HEK293 (cell line): ENCODE results near the gene NEK2.

Experiments
- CTCF ChIA-PET: fragments of 350-600 bp; formaldehyde crosslinking; extraction: SDS; loops from one replicate; lab custom pipeline; 2021; ENCODE audit warnings: antibody characterized with exemption; lab: Yijun Ruan, JAX
- POLR2A ChIA-PET: fragments of 300-600 bp; formaldehyde crosslinking; extraction: SDS; loops from one replicate; lab custom pipeline; 2020; ENCODE audit warnings: antibody characterized with exemption, inconsistent platforms; lab: Yijun Ruan, JAX
- H3K27ac ChIP-seq: fragments of 200-500 bp; sonication (Bioruptor generic); 2 replicates; pipeline ENCODE4 v1.5.1; 2014; ENCODE audit warnings: low read depth, low read length, control low read depth, inconsistent platforms; ENCODE audit errors: extremely low read depth
- H3K36me3 ChIP-seq, 2 experiments: fragments of 200-500 bp in 1 of 2; sonication (Bioruptor generic) in 1 of 2; 1 replicate in 1 of 2; 2 replicates in 1 of 2; pipeline ENCODE4 v1.5.1; 2014 to 2017; ENCODE audit warnings: inconsistent platforms in 2 of 2, low read length in 2 of 2; ENCODE audit not compliant: control insufficient read depth in 2 of 2, insufficient read depth in 1 of 2
- H3K4me1 ChIP-seq: fragments of 200-500 bp; sonication (Bioruptor generic); 2 replicates; pipeline ENCODE4 v1.5.1; 2014; ENCODE audit warnings: mild to moderate bottlenecking, low read length, inconsistent platforms; ENCODE audit not compliant: control insufficient read depth, insufficient read depth
- H3K4me3 ChIP-seq: 2 replicates; pipeline ENCODE4 v1.5.1; 2011; ENCODE audit warnings: low read depth, mild to moderate bottlenecking, control low read depth, low read length, moderate library complexity
- H3K9me3 ChIP-seq: fragments of 200-500 bp; sonication (Bioruptor generic); 2 replicates; pipeline ENCODE4 v1.5.1; 2014; ENCODE audit warnings: low read depth, low read length, inconsistent platforms; ENCODE audit not compliant: control insufficient read depth, insufficient read depth
- GLI4 ChIP-seq: fragments of 450-650 bp; formaldehyde crosslinking; IDR thresholded peaks from 2 replicates; pipeline ENCODE4 v1.5.1; 2016; ENCODE audit warnings: missing biosample characterization, missing genetic modification characterization
- HOXD13 ChIP-seq: sonication (generic); formaldehyde crosslinking; IDR thresholded peaks from 2 replicates; pipeline ENCODE4 v1.8.0; 2022; ENCODE audit warnings: missing genetic modification reagents, borderline replicate concordance
- KLF7 ChIP-seq: fragments of 450-650 bp; formaldehyde crosslinking; IDR thresholded peaks from 2 replicates; pipeline ENCODE4 v1.5.1; 2016; ENCODE audit warnings: missing biosample characterization, missing genetic modification characterization, borderline replicate concordance
- KLF8 ChIP-seq: fragments of 450-650 bp; formaldehyde crosslinking; IDR thresholded peaks from 2 replicates; pipeline ENCODE4 v1.5.1; 2016; ENCODE audit warnings: missing biosample characterization, missing genetic modification characterization
- MYNN ChIP-seq: fragments of 450-650 bp; formaldehyde crosslinking; IDR thresholded peaks from 2 replicates; pipeline ENCODE4 v1.5.1; 2016; ENCODE audit warnings: missing biosample characterization, missing genetic modification characterization, borderline replicate concordance
- OVOL3 ChIP-seq: fragments of 450-650 bp; formaldehyde crosslinking; IDR thresholded peaks from 2 replicates; pipeline ENCODE4 v1.5.1; 2016; ENCODE audit warnings: missing biosample characterization, missing genetic modification characterization
- PRDM1 ChIP-seq: fragments of 450-650 bp; formaldehyde crosslinking; IDR thresholded peaks from 2 replicates; pipeline ENCODE4; 2016; ENCODE audit warnings: missing biosample characterization, missing genetic modification characterization
- PRDM10 ChIP-seq: fragments of 450-650 bp; formaldehyde crosslinking; IDR thresholded peaks from 2 replicates; pipeline ENCODE4 v1.5.1; 2016; ENCODE audit warnings: missing biosample characterization, missing genetic modification characterization
- RBAK ChIP-seq: fragments of 450-650 bp; formaldehyde crosslinking; IDR thresholded peaks from 2 replicates; pipeline ENCODE4 v1.5.1; 2016; ENCODE audit warnings: missing biosample characterization, missing genetic modification characterization
- ZNF140 ChIP-seq: fragments of 450-650 bp; formaldehyde crosslinking; IDR thresholded peaks from 2 replicates; pipeline ENCODE4 v1.5.1; 2016; ENCODE audit warnings: missing biosample characterization, missing genetic modification characterization
- ZNF221 ChIP-seq: fragments of 450-650 bp; formaldehyde crosslinking; IDR thresholded peaks from 2 replicates; pipeline ENCODE4 v1.5.1; 2017; ENCODE audit warnings: missing biosample characterization, missing genetic modification characterization, borderline replicate concordance
- ZNF362 ChIP-seq: fragments of 450-650 bp; formaldehyde crosslinking; IDR thresholded peaks from 2 replicates; pipeline ENCODE4 v1.5.1; 2016; ENCODE audit warnings: missing biosample characterization, missing genetic modification characterization
- ZNF37A ChIP-seq: fragments of 450-650 bp; IDR thresholded peaks from 2 replicates; pipeline ENCODE4 v1.5.1; 2018; ENCODE audit warnings: missing biosample characterization, missing genetic modification characterization
- ZNF473 ChIP-seq: fragments of 450-650 bp; formaldehyde crosslinking; IDR thresholded peaks from 2 replicates; pipeline ENCODE4 v1.5.1; 2017; ENCODE audit warnings: missing biosample characterization, missing genetic modification characterization
- ZNF501 ChIP-seq: fragments of 450-650 bp; formaldehyde crosslinking; IDR thresholded peaks from 2 replicates; pipeline ENCODE4 v1.5.1; 2016; ENCODE audit warnings: missing biosample characterization, missing genetic modification characterization
- ZNF548 ChIP-seq: fragments of 450-650 bp; formaldehyde crosslinking; IDR thresholded peaks from 2 replicates; pipeline ENCODE4 v1.5.1; 2016; ENCODE audit warnings: missing biosample characterization, missing genetic modification characterization
- ZNF571 ChIP-seq: fragments of 450-650 bp; formaldehyde crosslinking; IDR thresholded peaks from 2 replicates; pipeline ENCODE4 v1.5.0; 2017; ENCODE audit warnings: missing biosample characterization, missing genetic modification characterization
- ZNF837 ChIP-seq: fragments of 450-650 bp; formaldehyde crosslinking; IDR thresholded peaks from 2 replicates; pipeline ENCODE4 v1.5.1; 2016; ENCODE audit warnings: missing biosample characterization, missing genetic modification characterization
- TF ChIP-seq, protein P1 (sequence below): fragments of 450-650 bp; formaldehyde crosslinking; IDR thresholded peaks from 2 replicates; pipeline ENCODE4 v1.5.1; 2016; ENCODE audit warnings: missing biosample characterization, missing genetic modification characterization

Gene NEK2

GRCh38 chr1:211613951-211614350 is 61.5 kb downstream of the NEK2 start:
- CTCF ChIA-PET: interaction anchor here (1.1 kb wide), 1 partner anchor 14 kb away, joined by 3 read pairs; no protein-coding TSS in a partner anchor
- no peak overlapping the region for H3K4me3 ChIP-seq
- no peaks in the 10 kb centered on the region for H3K4me1 ChIP-seq
- POLR2A ChIA-PET: no interaction called here
- H3K36me3 ChIP-seq: no peaks in the 10 kb centered on the region
- H3K27ac ChIP-seq: no peak overlapping the region
- TF ChIP-seq MYNN (tag by site-specific recombination) (no peak), ZNF837 (no peak), ZNF571 (tag by site-specific recombination) (no peak), ZNF221 (tag by site-specific recombination) (no peak), ZNF37A (tag by site-specific recombination) (no peak), KLF7 (no peak), OVOL3 (tag by site-specific recombination) (no peak), HOXD13 (CRISPR knock-in tag) (no peak), RBAK (tag by site-specific recombination) (no peak), KLF8 (tag by site-specific recombination) (no peak), ZNF140 (tag by site-specific recombination) (no peak), ZNF548 (no peak), GLI4 (tag by site-specific recombination) (no peak), ZNF473 (tag by site-specific recombination) (no peak)
- TF ChIP-seq, protein P1, sequence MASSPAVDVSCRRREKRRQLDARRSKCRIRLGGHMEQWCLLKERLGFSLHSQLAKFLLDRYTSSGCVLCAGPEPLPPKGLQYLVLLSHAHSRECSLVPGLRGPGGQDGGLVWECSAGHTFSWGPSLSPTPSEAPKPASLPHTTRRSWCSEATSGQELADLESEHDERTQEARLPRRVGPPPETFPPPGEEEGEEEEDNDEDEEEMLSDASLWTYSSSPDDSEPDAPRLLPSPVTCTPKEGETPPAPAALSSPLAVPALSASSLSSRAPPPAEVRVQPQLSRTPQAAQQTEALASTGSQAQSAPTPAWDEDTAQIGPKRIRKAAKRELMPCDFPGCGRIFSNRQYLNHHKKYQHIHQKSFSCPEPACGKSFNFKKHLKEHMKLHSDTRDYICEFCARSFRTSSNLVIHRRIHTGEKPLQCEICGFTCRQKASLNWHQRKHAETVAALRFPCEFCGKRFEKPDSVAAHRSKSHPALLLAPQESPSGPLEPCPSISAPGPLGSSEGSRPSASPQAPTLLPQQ (tag by site-specific recombination): no peak
- no peaks in the 10 kb centered on the region for H3K9me3 ChIP-seq

DNA sequence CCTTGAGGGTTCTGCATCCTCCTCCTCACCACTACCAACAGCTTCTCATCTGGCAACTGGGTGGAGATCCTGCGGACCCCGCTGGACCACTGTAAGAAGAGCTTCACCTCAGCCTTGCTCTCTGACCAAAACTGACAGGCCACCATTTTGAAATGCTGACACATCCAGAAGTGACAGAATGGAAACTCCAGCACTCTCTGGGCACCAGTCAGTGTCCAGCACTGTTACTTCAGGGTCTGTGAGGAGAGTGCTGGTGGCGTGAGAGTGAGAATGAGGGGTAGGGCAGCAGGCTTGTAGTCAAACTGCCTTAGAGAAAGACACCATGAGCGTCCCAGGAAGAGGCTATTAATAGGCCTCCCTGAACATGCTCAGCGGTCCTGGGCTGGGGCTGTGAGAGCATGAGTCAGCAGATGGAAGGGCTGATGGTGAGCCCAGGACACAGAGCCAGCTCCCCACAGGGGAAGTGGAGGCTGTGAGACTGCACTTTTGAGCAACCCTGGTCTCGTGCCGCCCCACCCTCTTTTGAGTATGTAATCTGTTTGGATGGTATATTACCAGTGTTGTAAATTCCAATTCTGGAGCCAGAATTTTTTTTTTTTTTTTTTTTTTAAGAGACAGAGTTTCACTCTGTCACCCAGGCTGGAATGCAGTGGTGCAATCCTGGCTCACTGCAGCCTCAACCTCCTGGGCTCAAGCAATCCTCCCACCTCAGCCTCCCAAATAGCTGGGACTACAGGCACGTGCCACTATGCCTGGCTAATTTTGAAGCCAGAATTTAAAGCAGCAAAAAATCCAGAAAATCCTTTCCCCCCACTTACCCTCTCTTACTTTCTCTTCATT is 62.1 kb downstream of the NEK2 start:
- ChIA-PET POLR2A (no interaction called here), CTCF (interaction anchor here (1.1 to 1.2 kb wide), 2 partner anchors 15 to 40 kb away, joined by 3 read pairs; no protein-coding TSS in a partner anchor)
- TF ChIP-seq ZNF362 (peak; percentile 68; the same call in 1 of the 2 replicates), PRDM1 (0 out of 2 replicates have a peak, but pooled peaks have one; percentile 51), ZNF501 (tag by site-specific recombination) (no peak), PRDM10 (peak; percentile 92)
- H3K36me3 ChIP-seq: no peaks in the 10 kb centered on the region
- H3K9me3 ChIP-seq: no peaks in the 10 kb centered on the region
- no peaks in the 10 kb centered on the region for H3K4me1 ChIP-seq
- H3K4me3 ChIP-seq: no peak overlapping the region
- no peak overlapping the region for H3K27ac ChIP-seq
